HepG2 (cell line): ENCODE measurements around the gene RSPH1. TPM values are rescaled to one million over a fixed set of nuclear protein-coding genes. Genes with fewer than 3 reads are reported as not detected.
A peak's percentile ranks its signal among the peaks of the same experiment; 100 is the strongest.

ENCODE experiments used
- ATAC-seq: fragments of 200-7000 bp; cut with Tn5 transposase; 3 replicates; pipeline ENCODE4 v1.9.1; 2020; ENCODE audit warnings: mild to moderate bottlenecking, moderate library complexity
- BruUV-seq: library from RNA; stranded (reverse); fragments of 400-500 nt; replicated peaks from 2 replicates; lab custom pipeline; 2021; lab: Mats Ljungman, UMichigan
- CTCF ChIA-PET: fragments of 300-600 bp; formaldehyde crosslinking; extraction: SDS; loops from one replicate; lab custom pipeline; 2021; ENCODE audit warnings: low total read pairs, inconsistent platforms, low intra/inter-chr PET ratio; lab: Yijun Ruan, JAX
- POLR2A ChIA-PET: fragments of 350-600 bp; sonication (Branson Sonifier 250); formaldehyde crosslinking; loops from one replicate; lab custom pipeline; 2020; ENCODE audit warnings: antibody characterized with exemption, inconsistent platforms; lab: Yijun Ruan, JAX
- DNase-seq: peaks from one replicate; pipeline ENCODE4 v3.0.0-alpha.2; 2015; ENCODE audit warnings: low spot score
- FAIRE-seq: peaks from 3 replicates; lab custom pipeline; 2011; peaks lifted over from hg19 to GRCh38; lab: Jason Lieb, UNC
- H2AFZ ChIP-seq: one replicate; pipeline ENCODE4 v1.6.1; 2011; ENCODE audit warnings: low read length, inconsistent platforms
- H3K27ac ChIP-seq: fragments of 300-600 bp; 3 replicates; pipeline ENCODE4 v1.8.0; 2011; ENCODE audit warnings: mixed run types, mild to moderate bottlenecking, mixed read lengths, low read length, inconsistent platforms; ENCODE audit not compliant: insufficient read depth; ENCODE audit errors: extremely low read length
- H3K27me3 ChIP-seq, 2 experiments: fragments of 200-600 bp in 1 of 2; 2 replicates in 1 of 2; 3 replicates in 1 of 2; pipeline versions ENCODE4 v1.6.0 to v1.8.0; 2011; ENCODE audit warnings: low read length in 2 of 2, mild to moderate bottlenecking in 2 of 2, moderate library complexity in 2 of 2, inconsistent platforms in 1 of 2; ENCODE audit not compliant: insufficient read depth in 2 of 2, control insufficient read depth in 1 of 2
- H3K36me3 ChIP-seq, 2 experiments: fragments of 200-600 bp in 1 of 2; replicated peaks in 1 of 2; 2 replicates in 1 of 2; 3 replicates in 1 of 2; pipeline versions ENCODE4 v1.5.1 to v1.8.0; 2011; ENCODE audit warnings: low read length in 2 of 2, inconsistent platforms in 1 of 2; ENCODE audit not compliant: insufficient read depth in 2 of 2, control insufficient read depth in 1 of 2
- H3K4me1 ChIP-seq: 2 replicates; pipeline ENCODE4 v1.5.1; 2012; ENCODE audit warnings: low read length, inconsistent platforms; ENCODE audit not compliant: insufficient read depth
- H3K4me2 ChIP-seq: 2 replicates; pipeline ENCODE4 v1.6.0; 2011; ENCODE audit warnings: low read depth, low read length, inconsistent platforms
- H3K4me3 ChIP-seq, 3 experiments: fragments of 200-600 bp in 1 of 3; sonication (generic), shearing (Covaris generic) in 1 of 3; replicated peaks in 1 of 3; 2 replicates each; pipeline ENCODE4 v1.5.1; 2011 to 2016; ENCODE audit warnings: low read length in 3 of 3, inconsistent platforms in 2 of 3, low read depth in 2 of 3, mild to moderate bottlenecking in 2 of 3, control low read depth in 1 of 3, mixed read lengths in 1 of 3; ENCODE audit not compliant: insufficient read depth in 1 of 3
- H3K79me2 ChIP-seq: one replicate; pipeline ENCODE4 v1.6.1; 2011; ENCODE audit warnings: low read length, inconsistent platforms; ENCODE audit not compliant: insufficient read depth
- H3K9ac ChIP-seq: 2 replicates; pipeline ENCODE4 v1.6.0; 2011; ENCODE audit warnings: mild to moderate bottlenecking, low read depth, low read length, inconsistent platforms; ENCODE audit not compliant: insufficient read depth
- H3K9me3 ChIP-seq: 2 replicates; pipeline ENCODE4 v1.5.1; 2012; ENCODE audit warnings: mild to moderate bottlenecking, low read length
- H4K20me1 ChIP-seq: 2 replicates; pipeline ENCODE4 v1.6.0; 2011; ENCODE audit warnings: inconsistent platforms, mild to moderate bottlenecking, low read length, moderate library complexity; ENCODE audit not compliant: insufficient read depth
- ATF4 ChIP-seq, 2 experiments: fragments of 450-650 bp in 1 of 2; sonication (generic) in 1 of 2; formaldehyde crosslinking; IDR thresholded peaks; 2 replicates each; pipeline versions ENCODE4 v1.5.0 to v1.8.0; 2020 to 2022; ENCODE audit warnings: mild to moderate bottlenecking in 1 of 2, missing genetic modification reagents in 1 of 2
- ATF7 ChIP-seq, 2 experiments: fragments of 450-650 bp in 1 of 2; sonication (generic) in 1 of 2; formaldehyde crosslinking in 1 of 2; IDR thresholded peaks; 2 replicates each; pipeline versions ENCODE4 v1.4.0 to v1.6.1; 2016 to 2020; ENCODE audit warnings: antibody characterized with exemption in 1 of 2, mild to moderate bottlenecking in 1 of 2, missing genetic modification reagents in 1 of 2
- CREB1 ChIP-seq, 2 experiments: fragments of 450-650 bp in 1 of 2; IDR thresholded peaks; 2 replicates each; pipeline ENCODE4 v1.6.1; 2016 to 2017; ENCODE audit warnings: control low read depth in 1 of 2, mild to moderate bottlenecking in 1 of 2, missing compliant biosample characterization in 1 of 2, missing genetic modification characterization in 1 of 2
- GTF3A ChIP-seq: sonication (generic); formaldehyde crosslinking; conservative IDR thresholded peaks from 2 replicates; pipeline ENCODE4 v1.4.0; 2020; ENCODE audit warnings: mild to moderate bottlenecking, missing genetic modification reagents
- KDM1A ChIP-seq: IDR thresholded peaks from 2 replicates; pipeline ENCODE4 v1.6.1; 2016; ENCODE audit warnings: missing compliant biosample characterization
- MAFF ChIP-seq: IDR thresholded peaks from 2 replicates; pipeline ENCODE4 v1.6.1; 2011; ENCODE audit warnings: low read depth, low read length, improper control_type of control experiment
- MAFK ChIP-seq, 2 experiments: IDR thresholded peaks in 1 of 2; conservative IDR thresholded peaks in 1 of 2; 2 replicates each; pipeline ENCODE4 v1.6.1; 2011; ENCODE audit warnings: improper control_type of control experiment in 2 of 2, low read length in 2 of 2
- NFAT5 ChIP-seq: sonication (generic); formaldehyde crosslinking; IDR thresholded peaks from 2 replicates; pipeline ENCODE4 v1.4.0; 2020; ENCODE audit warnings: missing genetic modification reagents
- ZBTB1 ChIP-seq: sonication (generic); formaldehyde crosslinking; IDR thresholded peaks from 2 replicates; pipeline ENCODE4 v1.4.0; 2020; ENCODE audit warnings: missing genetic modification reagents, borderline replicate concordance
- ZC3H4 ChIP-seq: sonication (generic); formaldehyde crosslinking; IDR thresholded peaks from 2 replicates; pipeline ENCODE4 v1.4.0; 2020; ENCODE audit warnings: missing genetic modification reagents, borderline replicate concordance
- WGBS: methylation state at CpG from one replicate; pipeline ENCODE4 v1.1.6; 2017; ENCODE audit warnings: low lambda C conversion rate; 5-methylcytosine and 5-hydroxymethylcytosine counted together
- in situ Hi-C: cut with HindIII; loops from 2 replicates; pipeline ENCODE4 v1.10.0; 2017; ENCODE audit warnings: low pct_unique_long_range_greater_than_20kb; ENCODE audit not compliant: extremely low pct_ligation_motif_present
- intact Hi-C: fragments of 100-400 bp; cut with micrococcal nuclease; formaldehyde crosslinking; loops from one replicate; pipeline ENCODE4 v1.10.0; 2022; ENCODE audit not compliant: unreplicated experiment
- polyA plus RNA-seq, 8 experiments: library from polyadenylated mRNA; depleted of rRNA in 3 of 8; stranded (reverse) in 7 of 8; unstranded in 1 of 8; fragments of >200 nt; fragmentation: Illumina TruSeq in 4 of 8; extraction: Trizol in 4 of 8; gene quantifications; 2 replicates each; pipeline versions ENCODE4 v1.2.1 to v1.2.3, GENCODE V29; 2011 to 2016; ENCODE audit warnings: low read depth in 4 of 8, missing spikeins in 1 of 8, mixed read lengths in 1 of 8; ENCODE audit not compliant: insufficient read depth in 1 of 8
- total RNA-seq, 5 experiments: library from RNA; depleted of rRNA; stranded (reverse); fragments of >200 nt; fragmentation: Illumina TruSeq; extraction: Trizol; gene quantifications; 2 replicates each; pipeline ENCODE4 v1.2.3, GENCODE V29; 2016; ENCODE audit warnings: low read depth in 1 of 5

RSPH1 gene
- total and polyA plus RNA-seq, 2 of the 13 experiments (the other 11 are each of a cell fraction or from before 2014, with no cell fraction given) = not detected

GRCh38 chr21:42455196-42455595 is 40.8 kb downstream of the RSPH1 start:
- no peak overlapping the region for H3K4me3 ChIP-seq
- H3K9ac ChIP-seq = no peak overlapping the region
- no peak for DNase-seq
- H3K36me3 ChIP-seq = no peaks in the 10 kb centered on the region
- BruUV-seq = no TSS peak
- in situ Hi-C loops = no loop called here
- H3K4me2 ChIP-seq = no peak overlapping the region
- H3K27me3 ChIP-seq = peaks cover 0 to 12% of the 10 kb centered on the region in 2 experiments; a peak in 2 of 5 replicates
- no peaks in the 10 kb centered on the region for H4K20me1 ChIP-seq
- CTCF ChIA-PET = no interaction called here
- H3K27ac ChIP-seq = no peak overlapping the region
- no peak overlapping the region for H2AFZ ChIP-seq
- TF ChIP-seq MAFF (peak; percentile 81), ATF7 (IDR thresholded peaks at IDR 0.05) (peak; percentile 70; the same call in 1 of the 2 replicates), ATF7 (CRISPR knock-in tag; IDR thresholded peaks at IDR 0.05) (no peak), ZBTB1 (CRISPR knock-in tag) (no peak), MAFK (conservative IDR thresholded peaks at IDR 0.05 in 1 of 2, IDR thresholded peaks at IDR 0.05 in 1 of 2; ENCODE audit: low read length in 2 of 2) (peak; percentile 75 to 84), CREB1 (IDR thresholded peaks at IDR 0.05) (peak; percentile 39; the same call in 1 of the 2 replicates), CREB1 (CRISPR knock-in tag; IDR thresholded peaks at IDR 0.05) (no peak)
- TF ChIP-seq, all 625 proteins: peak for 4
- ATAC-seq = no peak
- no peak for FAIRE-seq
- POLR2A ChIA-PET = no interaction called here
- Histone ChIP-seq H3K79me2 (no peaks in the 10 kb centered on the region), H3K4me1 (peaks cover 2% of the 10 kb centered on the region; the same call in 1 of the 2 replicates), H3K9me3 (no peaks in the 10 kb centered on the region)
- intact Hi-C loops = no loop called here
- 42% methylated on average over 9 of the region's 9 CpGs for WGBS

- in situ Hi-C loops = no loop called here
- H3K79me2 ChIP-seq = no peaks in the 10 kb centered on the region
- no peaks in the 10 kb centered on the region for H4K20me1 ChIP-seq
- FAIRE-seq (no peak), DNase-seq (no peak), ATAC-seq (no peak)
- H3K4me1 ChIP-seq = peaks cover 4% of the 10 kb centered on the region; the same call in 1 of the 2 replicates
- no peak overlapping the region for H3K27ac ChIP-seq
- intact Hi-C loops = no loop called here
- H3K4me3 ChIP-seq = no peak overlapping the region
- ChIA-PET POLR2A (no interaction called here), CTCF (no interaction called here)
- H3K9me3 ChIP-seq = no peaks in the 10 kb centered on the region
- no peaks in the 10 kb centered on the region for H3K36me3 ChIP-seq
- WGBS = 67% methylated on average over 9 of the region's 9 CpGs
- BruUV-seq = no TSS peak
- no peak overlapping the region for H3K9ac ChIP-seq
- no peak overlapping the region for H3K4me2 ChIP-seq
- H3K27me3 ChIP-seq = peaks cover 0 to 12% of the 10 kb centered on the region in 2 experiments; a peak in 2 of 5 replicates
- no peak overlapping the region for H2AFZ ChIP-seq
- TF ChIP-seq GTF3A (CRISPR knock-in tag) (no peak), ZC3H4 (CRISPR knock-in tag) (no peak), ATF4 (CRISPR knock-in tag; IDR thresholded peaks at IDR 0.05) (no peak), KDM1A (CRISPR knock-in tag) (no peak), NFAT5 (CRISPR knock-in tag) (no peak)
Observed at GRCh38 chr21:42454786-42455185, 41.2 kb downstream of the RSPH1 start.
